Measurements from ENCODE around the gene IGF2BP2.

Gene IGF2BP2

DNA sequence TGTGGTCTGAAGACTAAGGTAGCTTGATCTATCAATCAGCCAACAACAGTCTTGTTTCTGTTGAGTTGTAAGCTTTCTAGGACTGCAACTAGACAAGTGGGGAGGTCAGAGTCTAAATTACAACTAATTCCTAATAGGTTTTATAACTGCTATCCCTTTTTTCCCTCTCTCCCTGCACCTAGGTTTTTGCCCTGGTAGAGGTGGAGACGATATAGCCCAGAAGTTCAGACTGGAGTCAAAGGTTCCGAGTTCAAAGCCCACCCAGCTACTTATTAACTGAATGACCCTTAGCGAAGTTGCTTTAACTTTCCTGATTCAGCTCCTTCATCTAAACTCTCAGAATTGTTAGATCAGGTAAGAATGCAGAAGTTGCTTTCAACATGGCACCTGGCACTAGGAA lies 100.6 kb downstream of the IGF2BP2 start:
- DNase-seq (ENCODE audit: low read depth) = no peak
- TF ChIP-seq, protein P1, sequence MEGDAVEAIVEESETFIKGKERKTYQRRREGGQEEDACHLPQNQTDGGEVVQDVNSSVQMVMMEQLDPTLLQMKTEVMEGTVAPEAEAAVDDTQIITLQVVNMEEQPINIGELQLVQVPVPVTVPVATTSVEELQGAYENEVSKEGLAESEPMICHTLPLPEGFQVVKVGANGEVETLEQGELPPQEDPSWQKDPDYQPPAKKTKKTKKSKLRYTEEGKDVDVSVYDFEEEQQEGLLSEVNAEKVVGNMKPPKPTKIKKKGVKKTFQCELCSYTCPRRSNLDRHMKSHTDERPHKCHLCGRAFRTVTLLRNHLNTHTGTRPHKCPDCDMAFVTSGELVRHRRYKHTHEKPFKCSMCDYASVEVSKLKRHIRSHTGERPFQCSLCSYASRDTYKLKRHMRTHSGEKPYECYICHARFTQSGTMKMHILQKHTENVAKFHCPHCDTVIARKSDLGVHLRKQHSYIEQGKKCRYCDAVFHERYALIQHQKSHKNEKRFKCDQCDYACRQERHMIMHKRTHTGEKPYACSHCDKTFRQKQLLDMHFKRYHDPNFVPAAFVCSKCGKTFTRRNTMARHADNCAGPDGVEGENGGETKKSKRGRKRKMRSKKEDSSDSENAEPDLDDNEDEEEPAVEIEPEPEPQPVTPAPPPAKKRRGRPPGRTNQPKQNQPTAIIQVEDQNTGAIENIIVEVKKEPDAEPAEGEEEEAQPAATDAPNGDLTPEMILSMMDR (IDR thresholded peaks at IDR 0.05; ENCODE audit: control insufficient read depth, insufficient read depth, low read depth, low read length, missing control alignments) = no peak
- H3K4me3 ChIP-seq (ENCODE audit: control insufficient read depth, low read depth, low read length) = no peak overlapping the region

DNA sequence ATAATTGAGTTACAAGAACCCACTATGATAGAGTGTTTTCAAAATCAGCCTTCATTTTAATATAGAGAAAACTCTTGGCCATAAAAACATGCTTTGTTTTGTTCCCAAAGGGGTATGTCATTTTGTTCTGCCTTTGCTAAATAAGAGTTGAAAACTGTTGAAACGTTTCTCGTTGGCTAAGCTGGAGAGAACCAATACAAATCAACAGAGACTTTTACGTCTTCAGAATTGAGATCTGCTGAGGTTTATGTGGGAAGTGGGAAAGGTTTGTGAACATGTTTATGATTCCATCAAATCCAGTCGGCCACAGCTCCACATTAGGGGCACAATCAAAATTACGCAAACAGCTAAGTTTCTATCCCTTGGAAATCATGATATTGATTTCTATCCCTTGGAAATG lies 102.0 kb downstream of the IGF2BP2 start:
- no peak overlapping the region for H3K4me3 ChIP-seq (ENCODE audit: control insufficient read depth, low read depth, low read length)
- TF ChIP-seq, protein P1 (IDR thresholded peaks at IDR 0.05; ENCODE audit: control insufficient read depth, insufficient read depth, low read depth, low read length, missing control alignments) = no peak
- no peak for DNase-seq (ENCODE audit: low read depth)

DNA sequence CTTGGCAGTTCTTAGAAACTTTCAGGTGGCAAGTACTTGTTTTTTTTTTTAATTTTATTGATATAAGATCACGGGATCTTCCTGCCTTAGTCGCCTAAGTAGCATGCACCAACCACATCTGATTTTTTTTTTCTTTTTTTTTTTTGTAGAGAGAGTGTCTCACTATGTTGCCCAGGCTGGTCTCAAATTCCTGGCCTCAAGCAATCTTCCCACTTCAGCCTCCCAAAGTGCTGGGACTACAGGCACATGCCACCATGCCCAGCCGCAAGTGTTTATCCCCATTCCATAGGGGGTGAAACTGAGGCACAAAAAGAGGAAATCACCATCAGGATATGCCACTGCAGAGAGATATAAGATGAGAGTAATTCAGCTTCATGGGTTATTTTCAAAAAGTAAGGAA lies 102.9 kb downstream of the IGF2BP2 start:
- TF ChIP-seq, protein P1 (IDR thresholded peaks at IDR 0.05; ENCODE audit: control insufficient read depth, insufficient read depth, low read depth, low read length, missing control alignments) = no peak
- DNase-seq (ENCODE audit: low read depth) = no peak
- H3K4me3 ChIP-seq (ENCODE audit: control insufficient read depth, low read depth, low read length) = no peak overlapping the region

DNA sequence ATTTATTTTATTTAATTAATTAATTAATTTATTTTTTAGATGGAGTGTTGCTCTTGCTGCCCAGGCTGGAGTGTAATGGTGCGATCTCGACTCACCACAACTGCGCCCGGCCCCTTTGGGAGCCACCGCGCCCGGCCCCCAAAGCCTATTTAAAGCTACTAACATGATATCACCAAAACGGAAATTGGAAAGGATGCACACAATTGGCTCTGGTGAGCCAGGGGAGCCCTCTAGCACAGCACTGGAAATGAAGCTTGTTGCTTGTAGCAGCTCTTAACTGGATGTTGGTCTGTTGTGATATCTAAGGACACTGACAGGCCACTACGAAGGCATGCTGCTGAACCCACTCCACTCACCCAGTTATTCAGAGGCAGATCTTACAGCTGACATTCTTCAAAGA lies 104.5 kb downstream of the IGF2BP2 start:
- no peak overlapping the region for H3K4me3 ChIP-seq (ENCODE audit: control insufficient read depth, low read depth, low read length)
- no peak for DNase-seq (ENCODE audit: low read depth)
- TF ChIP-seq, protein P1 (IDR thresholded peaks at IDR 0.05; ENCODE audit: control insufficient read depth, insufficient read depth, low read depth, low read length, missing control alignments) = no peak

DNA sequence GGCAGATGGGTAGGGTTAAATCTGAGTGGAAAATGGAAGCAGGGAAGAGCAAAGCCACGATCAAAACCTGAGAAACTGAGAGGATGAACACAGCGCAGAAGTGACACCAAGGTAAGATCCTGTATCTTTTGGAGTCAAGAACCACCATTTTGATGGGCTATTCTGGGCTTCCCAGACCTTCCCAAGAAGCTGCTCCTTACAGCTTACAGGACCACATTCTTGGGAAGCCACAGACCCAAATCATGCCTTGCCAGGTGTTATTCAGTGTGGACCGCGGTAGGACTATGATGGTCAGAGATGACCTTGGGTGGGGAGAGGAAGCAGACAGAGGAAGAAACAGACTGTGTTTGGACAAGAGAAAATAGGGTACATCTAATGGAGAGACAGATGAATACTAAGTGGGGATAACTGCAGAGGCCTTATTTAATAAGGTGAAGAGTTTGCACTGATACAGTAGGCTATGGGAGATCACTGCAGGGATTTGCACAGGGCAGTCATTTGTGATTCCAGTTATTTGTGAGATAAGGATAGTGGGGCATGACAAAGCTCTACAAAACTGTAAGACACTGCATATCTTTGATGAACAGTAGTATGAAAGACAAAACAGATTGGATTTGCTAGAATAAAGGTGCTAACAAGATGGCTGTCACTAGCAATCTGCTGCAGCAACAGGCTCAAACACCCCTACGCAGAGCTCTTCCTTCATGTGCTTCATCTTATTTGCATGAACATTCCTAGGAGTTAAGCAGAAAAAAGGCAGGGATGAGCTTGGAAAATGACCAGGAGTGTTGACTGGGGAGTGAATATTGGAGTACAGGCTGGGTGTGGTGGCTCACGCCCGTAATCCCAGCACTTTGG lies 105.9 kb downstream of the IGF2BP2 start:
- TF ChIP-seq, protein P1 (IDR thresholded peaks at IDR 0.05; ENCODE audit: control insufficient read depth, insufficient read depth, low read depth, low read length, missing control alignments) = no peak
- no peak overlapping the region for H3K4me3 ChIP-seq (ENCODE audit: control insufficient read depth, low read depth, low read length)
- DNase-seq (ENCODE audit: low read depth) = no peak

DNA sequence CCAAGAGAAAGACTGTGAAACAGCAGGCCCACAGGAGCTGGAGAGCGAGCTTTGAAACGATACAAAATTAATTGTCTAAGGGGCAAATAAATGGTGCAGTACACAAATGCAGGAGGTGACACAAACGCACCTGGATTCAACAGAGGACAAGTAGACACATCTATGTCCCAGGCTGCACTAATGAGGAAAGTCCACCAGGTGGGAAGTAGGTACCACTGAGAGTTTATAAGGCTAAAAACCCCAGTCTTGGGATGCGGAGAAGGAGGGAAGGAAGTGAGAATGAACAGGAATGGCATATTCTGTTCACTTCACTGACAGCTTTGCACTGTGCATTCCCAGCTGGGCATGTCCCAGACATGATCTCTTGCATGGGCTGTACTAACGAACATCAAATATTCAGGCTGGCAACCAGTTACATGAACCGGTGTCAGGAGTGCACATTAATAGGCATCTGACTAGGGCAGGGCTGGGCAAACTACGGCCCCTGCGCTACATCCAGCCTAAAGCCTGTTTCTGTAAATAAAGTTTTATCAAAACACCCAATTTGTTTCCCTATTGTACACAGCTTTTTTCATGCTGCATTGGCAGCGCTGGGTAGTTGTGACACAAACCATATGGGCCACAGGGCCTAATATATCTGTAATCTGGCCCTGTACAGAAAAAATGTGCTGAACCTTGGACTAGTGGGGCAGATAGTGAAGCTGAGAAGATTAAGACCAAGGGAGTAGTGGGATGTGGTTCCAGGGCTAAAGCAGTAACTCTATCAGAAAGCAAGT lies 107.0 kb downstream of the IGF2BP2 start:
- TF ChIP-seq, protein P1 (IDR thresholded peaks at IDR 0.05; ENCODE audit: control insufficient read depth, insufficient read depth, low read depth, low read length, missing control alignments) = no peak
- DNase-seq (ENCODE audit: low read depth) = no peak
- no peak overlapping the region for H3K4me3 ChIP-seq (ENCODE audit: control insufficient read depth, low read depth, low read length)

Measured in AG09309 (cell line).